Measurements from ENCODE around the gene GRK6. TPM values are rescaled to one million over a fixed set of nuclear protein-coding genes. Genes with fewer than 3 reads are reported as not detected.
A peak's percentile ranks its signal among the peaks of the same experiment; 100 is the strongest.

The GRK6 gene
- total and polyA plus RNA-seq, 9 of the 15 experiments (the other 6 are each of a cell fraction or from before 2014, with no cell fraction given) = 0.63 to 122 (median 44.5) TPM

DNA sequence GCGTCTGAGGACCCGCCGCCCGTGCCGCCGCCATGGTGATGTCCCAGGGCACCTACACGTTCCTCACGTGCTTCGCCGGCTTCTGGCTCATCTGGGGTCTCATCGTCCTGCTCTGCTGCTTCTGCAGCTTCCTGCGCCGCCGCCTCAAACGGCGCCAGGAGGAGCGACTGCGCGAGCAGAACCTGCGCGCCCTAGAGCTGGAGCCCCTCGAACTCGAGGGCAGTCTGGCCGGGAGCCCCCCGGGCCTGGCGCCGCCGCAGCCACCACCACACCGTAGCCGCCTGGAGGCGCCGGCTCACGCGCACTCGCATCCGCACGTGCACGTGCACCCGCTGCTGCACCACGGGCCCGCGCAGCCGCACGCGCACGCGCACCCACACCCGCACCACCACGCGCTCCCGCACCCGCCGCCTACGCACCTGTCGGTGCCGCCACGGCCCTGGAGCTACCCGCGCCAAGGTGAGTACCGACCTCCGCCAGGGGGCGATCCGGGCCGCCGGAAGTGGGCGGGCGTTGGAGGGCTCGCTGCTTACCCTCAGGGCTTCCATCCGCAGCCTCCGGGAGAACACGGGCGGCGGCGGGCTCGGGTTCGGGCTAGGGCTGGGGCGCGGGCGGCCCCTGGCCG lies 28.7 kb downstream of the GRK6 start (continued):
- TF ChIP-seq, protein P1, sequence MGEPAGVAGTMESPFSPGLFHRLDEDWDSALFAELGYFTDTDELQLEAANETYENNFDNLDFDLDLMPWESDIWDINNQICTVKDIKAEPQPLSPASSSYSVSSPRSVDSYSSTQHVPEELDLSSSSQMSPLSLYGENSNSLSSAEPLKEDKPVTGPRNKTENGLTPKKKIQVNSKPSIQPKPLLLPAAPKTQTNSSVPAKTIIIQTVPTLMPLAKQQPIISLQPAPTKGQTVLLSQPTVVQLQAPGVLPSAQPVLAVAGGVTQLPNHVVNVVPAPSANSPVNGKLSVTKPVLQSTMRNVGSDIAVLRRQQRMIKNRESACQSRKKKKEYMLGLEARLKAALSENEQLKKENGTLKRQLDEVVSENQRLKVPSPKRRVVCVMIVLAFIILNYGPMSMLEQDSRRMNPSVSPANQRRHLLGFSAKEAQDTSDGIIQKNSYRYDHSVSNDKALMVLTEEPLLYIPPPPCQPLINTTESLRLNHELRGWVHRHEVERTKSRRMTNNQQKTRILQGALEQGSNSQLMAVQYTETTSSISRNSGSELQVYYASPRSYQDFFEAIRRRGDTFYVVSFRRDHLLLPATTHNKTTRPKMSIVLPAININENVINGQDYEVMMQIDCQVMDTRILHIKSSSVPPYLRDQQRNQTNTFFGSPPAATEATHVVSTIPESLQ (CRISPR knock-in tag; IDR thresholded peaks at IDR 0.05) = peak; percentile 63; the same call in 1 of the 2 replicates
- TF ChIP-seq MYNN (IDR thresholded peaks at IDR 0.05) = peak; percentile 64; the same call in 1 of the 2 replicates
- TF ChIP-seq MYNN (CRISPR knock-in tag; IDR thresholded peaks at IDR 0.05) = no peak
- TF ChIP-seq TCF3 (CRISPR knock-in tag; IDR thresholded peaks at IDR 0.05) = peak; percentile 33; the same call in 1 of the 2 replicates
- no peak for TF ChIP-seq GATA2 (CRISPR knock-in tag; IDR thresholded peaks at IDR 0.05)
- no peak for TF ChIP-seq NR2F6 (CRISPR knock-in tag; IDR thresholded peaks at IDR 0.05)
- peak in 1 of 2 experiments; percentile 75; a peak in 1 of 4 replicates for TF ChIP-seq RCOR1 (IDR thresholded peaks at IDR 0.05; ENCODE audit: borderline replicate concordance in 1 of 2, low read depth in 2 of 2, low read length in 2 of 2)
- TF ChIP-seq ESRRA (IDR thresholded peaks at IDR 0.05; ENCODE audit: borderline replicate concordance, low read depth) = peak; percentile 80
- TF ChIP-seq HDAC2 (IDR thresholded peaks at IDR 0.05) = 0 out of 2 replicates have a peak, but pooled peaks have one; percentile 5
- peak; percentile 57 for TF ChIP-seq XRCC5 (IDR thresholded peaks at IDR 0.05; ENCODE audit: low read depth, low read length)
- TF ChIP-seq WHSC1 (IDR thresholded peaks at IDR 0.05; ENCODE audit: low read length) = no peak
- peak; percentile 71 for TF ChIP-seq MEIS2 (IDR thresholded peaks at IDR 0.05; ENCODE audit: partially characterized antibody)
- peak; percentile 32 for TF ChIP-seq PHF20 (IDR thresholded peaks at IDR 0.05; ENCODE audit: partially characterized antibody)
- TF ChIP-seq, protein P2, sequence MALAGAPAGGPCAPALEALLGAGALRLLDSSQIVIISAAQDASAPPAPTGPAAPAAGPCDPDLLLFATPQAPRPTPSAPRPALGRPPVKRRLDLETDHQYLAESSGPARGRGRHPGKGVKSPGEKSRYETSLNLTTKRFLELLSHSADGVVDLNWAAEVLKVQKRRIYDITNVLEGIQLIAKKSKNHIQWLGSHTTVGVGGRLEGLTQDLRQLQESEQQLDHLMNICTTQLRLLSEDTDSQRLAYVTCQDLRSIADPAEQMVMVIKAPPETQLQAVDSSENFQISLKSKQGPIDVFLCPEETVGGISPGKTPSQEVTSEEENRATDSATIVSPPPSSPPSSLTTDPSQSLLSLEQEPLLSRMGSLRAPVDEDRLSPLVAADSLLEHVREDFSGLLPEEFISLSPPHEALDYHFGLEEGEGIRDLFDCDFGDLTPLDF (CRISPR knock-in tag; IDR thresholded peaks at IDR 0.05) = peak; percentile 85
- TF ChIP-seq MCM3 (IDR thresholded peaks at IDR 0.05) = no peak
- TF ChIP-seq TAF15 (IDR thresholded peaks at IDR 0.05; ENCODE audit: low read depth, low read length) = no peak
- TF ChIP-seq, protein P3, sequence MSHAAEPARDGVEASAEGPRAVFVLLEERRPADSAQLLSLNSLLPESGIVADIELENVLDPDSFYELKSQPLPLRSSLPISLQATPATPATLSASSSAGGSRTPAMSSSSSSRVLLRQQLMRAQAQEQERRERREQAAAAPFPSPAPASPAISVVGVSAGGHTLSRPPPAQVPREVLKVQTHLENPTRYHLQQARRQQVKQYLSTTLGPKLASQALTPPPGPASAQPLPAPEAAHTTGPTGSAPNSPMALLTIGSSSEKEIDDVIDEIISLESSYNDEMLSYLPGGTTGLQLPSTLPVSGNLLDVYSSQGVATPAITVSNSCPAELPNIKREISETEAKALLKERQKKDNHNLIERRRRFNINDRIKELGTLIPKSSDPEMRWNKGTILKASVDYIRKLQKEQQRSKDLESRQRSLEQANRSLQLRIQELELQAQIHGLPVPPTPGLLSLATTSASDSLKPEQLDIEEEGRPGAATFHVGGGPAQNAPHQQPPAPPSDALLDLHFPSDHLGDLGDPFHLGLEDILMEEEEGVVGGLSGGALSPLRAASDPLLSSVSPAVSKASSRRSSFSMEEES (CRISPR knock-in tag; IDR thresholded peaks at IDR 0.05) = no peak
- TF ChIP-seq ZNF224 (CRISPR knock-in tag; IDR thresholded peaks at IDR 0.05) = no peak
- TF ChIP-seq TEAD1 (CRISPR knock-in tag; IDR thresholded peaks at IDR 0.05) = peak in 1 of 2 experiments; percentile 42; a peak in 1 of 4 replicates
- TF ChIP-seq FOXA1 (IDR thresholded peaks at IDR 0.05; ENCODE audit: borderline replicate concordance) = no peak
- TF ChIP-seq NRF1 (conservative IDR thresholded peaks at IDR 0.05 in 1 of 2, IDR thresholded peaks at IDR 0.05 in 1 of 2) = peak; percentile 92 to 93
- no peak for TF ChIP-seq NCOA4 (IDR thresholded peaks at IDR 0.05; ENCODE audit: partially characterized antibody)

Measured in K562 (cell line).